Stomach (tissue), 9 donors: ENCODE data around the gene ITIH3. TPM values are rescaled to one million over a fixed set of nuclear protein-coding genes. Genes with fewer than 3 reads are reported as not detected.

Source experiments
- DNase-seq, 2 donors: peaks; one replicate each; pipeline versions ENCODE4 v3.0.0 to v3.0.0-alpha.2; 2013 to 2019
- H3K27ac ChIP-seq, 5 donors: fragments of 200-600 bp in 4 of 5; sonication (generic) in 4 of 5; one replicate each; pipeline ENCODE4 v1.5.1; 2013 to 2019; ENCODE audit warnings: mild to moderate bottlenecking in 1 of 5, moderate library complexity in 1 of 5
- H3K27me3 ChIP-seq, 3 donors: fragments of 200-600 bp; sonication (generic); one replicate each; pipeline ENCODE4 v1.5.1; 2017 to 2019; ENCODE audit warnings: mixed run types in 1 of 3
- H3K36me3 ChIP-seq, 4 donors: fragments of 200-600 bp; sonication (generic); 1 replicate in 3 of 4; 2 replicates in 1 of 4; pipeline ENCODE4 v1.5.1; 2016 to 2019
- H3K4me1 ChIP-seq, 4 donors: fragments of 200-600 bp; sonication (generic); one replicate each; pipeline ENCODE4 v1.5.1; 2016 to 2019
- H3K4me3 ChIP-seq, 4 donors: fragments of 200-600 bp; sonication (generic) in 3 of 4; one replicate each; pipeline ENCODE4 v1.5.1; 2016 to 2019; ENCODE audit warnings: mild to moderate bottlenecking in 1 of 4
- H3K9me3 ChIP-seq, 4 donors: fragments of 200-600 bp; sonication (generic); one replicate each; pipeline ENCODE4 v1.5.1; 2016 to 2019
- CTCF ChIP-seq, 7 experiments: fragments of 450-650 bp in 4 of 7; fragments of 200-600 bp in 3 of 7; sonication (generic) in 3 of 7; IDR thresholded peaks; one replicate each; pipeline ENCODE4 v1.5.1; 2016 to 2019; ENCODE audit warnings: antibody characterized with exemption in 7 of 7, control low read depth in 2 of 7, mild to moderate bottlenecking in 1 of 7
- EP300 ChIP-seq: sonication (generic); formaldehyde crosslinking; IDR thresholded peaks from one replicate; pipeline ENCODE4 v1.6.1; 2017; ENCODE audit warnings: antibody characterized with exemption
- POLR2A ChIP-seq, 4 donors: fragments of 450-650 bp; IDR thresholded peaks; one replicate each; pipeline ENCODE4 v1.6.1; 2016; ENCODE audit warnings: antibody characterized with exemption in 4 of 4, control low read depth in 2 of 4, mild to moderate bottlenecking in 1 of 4, moderate library complexity in 1 of 4
- POLR2AphosphoS5 ChIP-seq, 3 donors: sonication (generic); formaldehyde crosslinking; IDR thresholded peaks; one replicate each; pipeline ENCODE4 v1.6.1; 2016; ENCODE audit warnings: antibody characterized with exemption in 3 of 3
- WGBS, 5 donors: extraction: QIAGEN DNeasy Blood & Tissue Kit in 3 of 5; methylation state at CpG; one replicate each; pipeline versions ENCODE4 v1.1.5 to v1.1.7; 2013 to 2018; 5-methylcytosine and 5-hydroxymethylcytosine counted together
- intact Hi-C: fragments of 100-400 bp; cut with DNase I; formaldehyde crosslinking; loops from one replicate; pipeline ENCODE4 v1.15.1; 2023; ENCODE audit warnings: low total_unique reads
- polyA plus RNA-seq, 3 donors: library from polyadenylated mRNA; stranded (reverse); fragments of 200-250 nt; gene quantifications; one replicate each; pipeline ENCODE4 v1.2.3, GENCODE V29; 2013
- total RNA-seq, 5 donors: library from RNA; depleted of rRNA; stranded (reverse); fragments of >200 nt; gene quantifications; one replicate each; pipeline versions ENCODE4 v1.1.0 to v1.2.3, GENCODE V29; 2014 to 2016
- donor health status: healthy with polysubstance abuse.
- donor health status: Bipolar disorder and iron deficiency.
- donor health status: healthy.

ITIH3 gene
- total and polyA plus RNA-seq, 8 donors: 0.19 to 210 (median 6.4) TPM; not detected in 2

GRCh38 chr3:52831500-52832301 lies 37.1 kb downstream of the ITIH3 start:
- H3K36me3 ChIP-seq: peaks cover 9 to 30% (median 19%) of the 10 kb centered on the region in 4 donors
- H3K4me3 ChIP-seq: no peak overlapping the region
- intact Hi-C loops: no loop called here
- TF ChIP-seq POLR2A (IDR thresholded peaks at IDR 0.05) (no peak), CTCF (IDR thresholded peaks at IDR 0.05) (no peak), POLR2AphosphoS5 (IDR thresholded peaks at IDR 0.05) (no peak), EP300 (no peak)
- H3K4me1 ChIP-seq: peaks cover 19 to 49% (median 36%) of the 10 kb centered on the region in 4 donors
- peak overlapping the region in 4 of 5 donors; percentile 31 to 49 (median 37) for H3K27ac ChIP-seq
- 54 to 69% (median 57%) methylated on average over 19 to 21 of the region's 21 CpGs for WGBS, 5 donors
- H3K27me3 ChIP-seq: no peaks in the 10 kb centered on the region
- DNase-seq: peak; percentile 31 to 43
- H3K9me3 ChIP-seq: no peaks in the 10 kb centered on the region

- 93 to 97% (median 95%) methylated on average over 13 to 14 of the region's 14 CpGs for WGBS, 5 donors
- H3K9me3 ChIP-seq: no peaks in the 10 kb centered on the region
- no peak for DNase-seq
- peaks cover 15 to 38% (median 29%) of the 10 kb centered on the region in 4 donors for H3K4me1 ChIP-seq
- H3K27me3 ChIP-seq: no peaks in the 10 kb centered on the region
- no peak overlapping the region for H3K4me3 ChIP-seq
- no peak overlapping the region for H3K27ac ChIP-seq
- peaks cover 9 to 38% (median 26%) of the 10 kb centered on the region in 4 donors for H3K36me3 ChIP-seq
- intact Hi-C loops: no loop called here
- TF ChIP-seq POLR2A (IDR thresholded peaks at IDR 0.05): no peak
- TF ChIP-seq EP300: no peak
- TF ChIP-seq POLR2AphosphoS5 (IDR thresholded peaks at IDR 0.05): no peak
- no peak for TF ChIP-seq CTCF (IDR thresholded peaks at IDR 0.05)
Observed at GRCh38 chr3:52833202-52833601, 38.6 kb downstream of the ITIH3 start.

- H3K27me3 ChIP-seq: no peaks in the 10 kb centered on the region
- WGBS, 5 donors: 47 to 75% (median 65%) methylated on average over 3 to 11 of the region's 11 CpGs
- TF ChIP-seq CTCF (IDR thresholded peaks at IDR 0.05) (no peak), EP300 (no peak), POLR2A (IDR thresholded peaks at IDR 0.05) (no peak), POLR2AphosphoS5 (IDR thresholded peaks at IDR 0.05) (no peak)
- DNase-seq: peak in 1 of 2 donors; percentile 46
- peaks cover 14 to 38% (median 29%) of the 10 kb centered on the region in 4 donors for H3K4me1 ChIP-seq
- peak within 1 kb of the TSS in 2 of 4 donors; percentile 1 to 13 for H3K4me3 ChIP-seq
- peaks cover 10 to 56% (median 43%) of the 10 kb centered on the region in 4 donors for H3K36me3 ChIP-seq
- H3K9me3 ChIP-seq: no peaks in the 10 kb centered on the region
- intact Hi-C loops: no loop called here
- peak within 1 kb of the TSS in 3 of 5 donors; percentile 4 to 64 (median 42) for H3K27ac ChIP-seq
Observed at GRCh38 chr3:52834871-52835501, 40.4 kb downstream of the ITIH3 start, which contains the start of gene MUSTN1. Gene MUSTN1, minus strand, starts transcription at chr3:52835019. Its CDS starts 71 bp downstream, at chr3:52834948.

GRCh38 chr3:52835766-52836470 lies 41.3 kb downstream of the ITIH3 start:
- no peaks in the 10 kb centered on the region for H3K9me3 ChIP-seq
- DNase-seq: no peak
- TF ChIP-seq POLR2AphosphoS5 (IDR thresholded peaks at IDR 0.05) (no peak), EP300 (no peak), POLR2A (IDR thresholded peaks at IDR 0.05) (no peak), CTCF (IDR thresholded peaks at IDR 0.05) (no peak)
- H3K4me3 ChIP-seq: peak overlapping the region in 1 of 4 donors; percentile 13
- peaks cover 11 to 35% (median 23%) of the 10 kb centered on the region in 4 donors for H3K4me1 ChIP-seq
- H3K36me3 ChIP-seq: peaks cover 14 to 65% (median 51%) of the 10 kb centered on the region in 4 donors
- H3K27ac ChIP-seq: peak overlapping the region in 2 of 5 donors; percentile 42 to 64
- intact Hi-C loops: no loop called here
- 83 to 91% (median 86%) methylated on average over 3 to 8 of the region's 8 CpGs for WGBS, 5 donors
- no peaks in the 10 kb centered on the region for H3K27me3 ChIP-seq
